ENCODE results near the gene CCL23.

DNA sequence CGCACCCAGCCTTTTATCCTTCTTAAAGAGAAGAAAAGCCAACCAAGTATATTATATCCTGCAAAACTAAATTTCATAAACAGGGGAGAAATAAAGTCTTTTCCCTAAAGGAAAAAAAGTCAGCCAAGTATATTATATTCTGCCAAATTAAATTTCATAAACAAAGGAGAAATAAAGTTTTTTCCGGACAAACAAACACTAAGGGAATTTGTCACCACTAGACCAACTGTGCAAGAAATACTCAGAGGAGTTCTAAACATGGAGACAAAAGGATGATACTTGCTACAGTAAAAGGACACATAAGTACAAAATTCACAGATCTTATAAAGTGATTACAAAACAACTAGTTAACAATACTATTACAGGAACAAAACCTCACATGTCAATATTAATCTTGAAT is 31.9 kb upstream of the CCL23 start:
- TF ChIP-seq POLR2A (IDR thresholded peaks at IDR 0.05) = no peak
- TF ChIP-seq, protein P1, sequence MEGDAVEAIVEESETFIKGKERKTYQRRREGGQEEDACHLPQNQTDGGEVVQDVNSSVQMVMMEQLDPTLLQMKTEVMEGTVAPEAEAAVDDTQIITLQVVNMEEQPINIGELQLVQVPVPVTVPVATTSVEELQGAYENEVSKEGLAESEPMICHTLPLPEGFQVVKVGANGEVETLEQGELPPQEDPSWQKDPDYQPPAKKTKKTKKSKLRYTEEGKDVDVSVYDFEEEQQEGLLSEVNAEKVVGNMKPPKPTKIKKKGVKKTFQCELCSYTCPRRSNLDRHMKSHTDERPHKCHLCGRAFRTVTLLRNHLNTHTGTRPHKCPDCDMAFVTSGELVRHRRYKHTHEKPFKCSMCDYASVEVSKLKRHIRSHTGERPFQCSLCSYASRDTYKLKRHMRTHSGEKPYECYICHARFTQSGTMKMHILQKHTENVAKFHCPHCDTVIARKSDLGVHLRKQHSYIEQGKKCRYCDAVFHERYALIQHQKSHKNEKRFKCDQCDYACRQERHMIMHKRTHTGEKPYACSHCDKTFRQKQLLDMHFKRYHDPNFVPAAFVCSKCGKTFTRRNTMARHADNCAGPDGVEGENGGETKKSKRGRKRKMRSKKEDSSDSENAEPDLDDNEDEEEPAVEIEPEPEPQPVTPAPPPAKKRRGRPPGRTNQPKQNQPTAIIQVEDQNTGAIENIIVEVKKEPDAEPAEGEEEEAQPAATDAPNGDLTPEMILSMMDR (IDR thresholded peaks at IDR 0.05) = no peak

Measured in thyroid gland (tissue), 4 donors.